Neural progenitor cell (in vitro differentiated cells): ENCODE measurements around the gene CRYBB1.

Experiments
- CTCF ChIP-seq: fragments of 200-600 bp; sonication (generic); IDR thresholded peaks from 2 replicates; pipeline ENCODE4 v1.5.1; 2017; ENCODE audit warnings: antibody characterized with exemption, mild to moderate bottlenecking
- EZH2 ChIP-seq: fragments of 200-600 bp; sonication (generic); IDR thresholded peaks from 2 replicates; pipeline ENCODE4 v1.6.1; 2017; ENCODE audit warnings: antibody characterized with exemption, mild to moderate bottlenecking, moderate library complexity
- EZH2phosphoT487 ChIP-seq: fragments of 200-600 bp; sonication (generic); IDR thresholded peaks from 2 replicates; pipeline ENCODE4 v1.6.1; 2017; ENCODE audit warnings: antibody characterized with exemption

- no peak for TF ChIP-seq CTCF
- no peak for TF ChIP-seq EZH2
- TF ChIP-seq EZH2phosphoT487, result no peak
Observed at GRCh38 chr22:26581633-26582168, 36.1 kb downstream of the CRYBB1 start.
